Tibial nerve (tissue), 4 donors: ENCODE results near the gene INPP4A. TPM values are rescaled to one million over a fixed set of nuclear protein-coding genes. Genes with fewer than 3 reads are reported as not detected.

Experiments used
- DNase-seq, 2 donors: peaks; one replicate each; pipeline ENCODE4 v3.0.0-alpha.2; 2019; ENCODE audit warnings: low spot score in 2 of 2
- H3K27ac ChIP-seq, 4 donors: fragments of 200-600 bp; sonication (generic) in 3 of 4; one replicate each; pipeline ENCODE4 v1.5.1; 2017 to 2019; ENCODE audit warnings: mild to moderate bottlenecking in 1 of 4
- H3K27me3 ChIP-seq, 2 donors: fragments of 200-600 bp; sonication (generic) in 1 of 2; one replicate each; pipeline versions ENCODE4 v1.5.1 to v1.6.0; 2017 to 2019
- H3K36me3 ChIP-seq, 3 donors: fragments of 200-600 bp; sonication (generic); one replicate each; pipeline ENCODE4 v1.5.1; 2018 to 2019
- H3K4me1 ChIP-seq, 4 donors: fragments of 200-600 bp; sonication (generic) in 3 of 4; one replicate each; pipeline ENCODE4 v1.5.1; 2017 to 2019
- H3K4me3 ChIP-seq, 4 donors: fragments of 200-600 bp; sonication (generic) in 3 of 4; one replicate each; pipeline ENCODE4 v1.5.1; 2017 to 2019; ENCODE audit warnings: mild to moderate bottlenecking in 1 of 4, moderate library complexity in 1 of 4
- H3K9me3 ChIP-seq, 4 donors: fragments of 200-600 bp; sonication (generic) in 3 of 4; one replicate each; pipeline ENCODE4 v1.5.1; 2017 to 2019
- EP300 ChIP-seq, 2 donors: sonication (generic); formaldehyde crosslinking; IDR thresholded peaks; one replicate each; pipeline ENCODE4 v1.6.1; 2017; ENCODE audit warnings: antibody characterized with exemption in 2 of 2, mild to moderate bottlenecking in 1 of 2
- POLR2A ChIP-seq, 2 donors: fragments of 450-650 bp; IDR thresholded peaks; one replicate each; pipeline ENCODE4 v1.6.1; 2017; ENCODE audit warnings: antibody characterized with exemption in 2 of 2, mild to moderate bottlenecking in 2 of 2, moderate library complexity in 2 of 2
- WGBS, 2 donors: methylation state at CpG; one replicate each; pipeline ENCODE4 v1.1.5; 2018; 5-methylcytosine and 5-hydroxymethylcytosine counted together
- total RNA-seq, 4 donors: library from RNA; depleted of rRNA; stranded (reverse); fragments of >200 nt; gene quantifications; one replicate each; pipeline ENCODE4 v1.1.0, GENCODE V29; 2016
- TF ChIP-seq, protein P1 (sequence below), 5 experiments: fragments of 200-600 bp in 3 of 5; fragments of 450-650 bp in 2 of 5; sonication (generic) in 3 of 5; IDR thresholded peaks; one replicate each; pipeline ENCODE4 v1.5.1; 2016 to 2019; ENCODE audit warnings: antibody characterized with exemption in 5 of 5, mild to moderate bottlenecking in 3 of 5, moderate library complexity in 2 of 5

INPP4A gene
- total RNA-seq, 4 donors from 2014 or later, result 23.7 to 45.0 (median 30.9) TPM

DNA sequence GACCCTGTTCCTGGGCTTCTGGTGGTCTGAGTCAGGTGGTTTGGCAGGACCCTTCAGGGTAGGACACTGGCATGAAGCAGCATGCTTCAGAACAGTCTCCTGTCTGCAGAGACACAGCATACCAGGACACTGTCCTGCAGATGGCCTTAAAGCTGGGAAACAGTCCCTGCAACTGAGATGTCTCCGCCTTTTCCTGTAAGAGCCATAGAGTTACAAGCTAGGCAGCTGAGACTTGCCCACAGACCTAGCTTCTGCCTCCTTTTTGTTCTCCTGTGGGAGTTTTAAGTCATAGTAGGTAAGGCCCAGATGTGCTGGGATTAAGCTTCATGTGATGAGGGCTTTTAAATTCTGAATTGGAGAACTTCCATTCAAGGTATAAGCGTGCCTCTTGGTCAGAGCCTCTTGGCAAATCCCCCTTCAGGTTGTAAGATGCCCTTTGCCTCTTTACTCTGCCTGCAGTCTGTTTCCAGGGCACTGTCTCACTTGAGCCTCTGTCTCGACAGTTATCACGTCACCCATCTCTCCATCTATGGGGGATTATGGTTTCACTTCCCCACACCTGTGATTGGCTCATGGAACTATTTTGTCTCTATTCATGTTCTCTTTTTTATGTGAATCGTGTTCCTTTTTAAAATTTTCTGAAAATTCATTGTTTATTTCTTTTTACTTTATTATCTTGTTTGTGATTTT is 111.8 kb downstream of the INPP4A start:
- Histone ChIP-seq H3K27me3 (no peaks in the 10 kb centered on the region), H3K4me3 (no peak overlapping the region), H3K9me3 (no peaks in the 10 kb centered on the region), H3K36me3 (peaks cover 0 to 86% (median 0%) of the 10 kb centered on the region in 3 donors), H3K4me1 (no peaks in the 10 kb centered on the region), H3K27ac (no peak overlapping the region)
- TF ChIP-seq POLR2A (IDR thresholded peaks at IDR 0.05) (no peak), EP300 (IDR thresholded peaks at IDR 0.05) (no peak)
- TF ChIP-seq, protein P1, sequence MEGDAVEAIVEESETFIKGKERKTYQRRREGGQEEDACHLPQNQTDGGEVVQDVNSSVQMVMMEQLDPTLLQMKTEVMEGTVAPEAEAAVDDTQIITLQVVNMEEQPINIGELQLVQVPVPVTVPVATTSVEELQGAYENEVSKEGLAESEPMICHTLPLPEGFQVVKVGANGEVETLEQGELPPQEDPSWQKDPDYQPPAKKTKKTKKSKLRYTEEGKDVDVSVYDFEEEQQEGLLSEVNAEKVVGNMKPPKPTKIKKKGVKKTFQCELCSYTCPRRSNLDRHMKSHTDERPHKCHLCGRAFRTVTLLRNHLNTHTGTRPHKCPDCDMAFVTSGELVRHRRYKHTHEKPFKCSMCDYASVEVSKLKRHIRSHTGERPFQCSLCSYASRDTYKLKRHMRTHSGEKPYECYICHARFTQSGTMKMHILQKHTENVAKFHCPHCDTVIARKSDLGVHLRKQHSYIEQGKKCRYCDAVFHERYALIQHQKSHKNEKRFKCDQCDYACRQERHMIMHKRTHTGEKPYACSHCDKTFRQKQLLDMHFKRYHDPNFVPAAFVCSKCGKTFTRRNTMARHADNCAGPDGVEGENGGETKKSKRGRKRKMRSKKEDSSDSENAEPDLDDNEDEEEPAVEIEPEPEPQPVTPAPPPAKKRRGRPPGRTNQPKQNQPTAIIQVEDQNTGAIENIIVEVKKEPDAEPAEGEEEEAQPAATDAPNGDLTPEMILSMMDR (IDR thresholded peaks at IDR 0.05), result no peak
- WGBS, 2 donors, result 88 to 91% methylated on average over 5 of the region's 5 CpGs
- DNase-seq, result no peak

DNA sequence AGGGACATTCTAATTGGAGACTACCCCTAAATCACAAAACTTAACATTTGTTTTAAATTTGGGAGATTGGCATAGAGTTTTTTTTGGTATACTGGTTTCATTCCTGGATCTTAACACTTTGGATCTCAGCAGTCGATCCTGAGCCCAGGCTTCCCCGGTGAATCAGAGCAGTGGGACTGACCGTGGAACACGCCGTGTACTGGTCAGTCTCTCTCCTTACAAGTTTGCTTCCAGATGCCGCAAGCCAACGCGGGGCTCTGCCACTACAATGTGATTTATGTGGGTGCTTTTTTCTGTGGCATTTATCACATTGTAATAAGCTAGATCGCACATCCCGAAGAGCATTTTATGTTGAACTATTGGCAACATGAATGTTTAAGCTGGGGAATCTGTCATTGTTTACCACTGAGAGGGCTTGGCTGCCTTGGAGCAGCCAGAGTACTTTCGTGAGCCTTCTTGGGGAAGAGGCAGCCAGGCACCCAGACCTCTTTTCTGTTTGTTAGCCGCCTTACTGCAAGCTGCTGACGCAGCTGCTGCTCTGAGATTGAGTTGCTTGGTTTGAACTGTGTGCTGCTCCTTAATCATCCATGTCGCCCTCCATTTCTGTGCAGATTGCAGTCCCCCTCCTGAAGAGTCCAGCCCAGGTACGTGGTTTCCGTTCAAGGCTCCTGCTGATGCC is 114.3 kb downstream of the INPP4A start:
- H3K9me3 ChIP-seq, result no peaks in the 10 kb centered on the region
- no peak for TF ChIP-seq EP300 (IDR thresholded peaks at IDR 0.05)
- TF ChIP-seq POLR2A (IDR thresholded peaks at IDR 0.05), result no peak
- TF ChIP-seq, protein P1 (IDR thresholded peaks at IDR 0.05), result no peak
- no peaks in the 10 kb centered on the region for H3K27me3 ChIP-seq
- H3K4me3 ChIP-seq, result no peak overlapping the region
- no peak for DNase-seq
- H3K36me3 ChIP-seq, result peaks cover 0 to 81% (median 0%) of the 10 kb centered on the region in 3 donors
- 84 to 92% methylated on average over 16 of the region's 16 CpGs for WGBS, 2 donors
- no peak overlapping the region for H3K27ac ChIP-seq
- H3K4me1 ChIP-seq, result peaks cover 0 to 5% (median 0%) of the 10 kb centered on the region in 4 donors

DNA sequence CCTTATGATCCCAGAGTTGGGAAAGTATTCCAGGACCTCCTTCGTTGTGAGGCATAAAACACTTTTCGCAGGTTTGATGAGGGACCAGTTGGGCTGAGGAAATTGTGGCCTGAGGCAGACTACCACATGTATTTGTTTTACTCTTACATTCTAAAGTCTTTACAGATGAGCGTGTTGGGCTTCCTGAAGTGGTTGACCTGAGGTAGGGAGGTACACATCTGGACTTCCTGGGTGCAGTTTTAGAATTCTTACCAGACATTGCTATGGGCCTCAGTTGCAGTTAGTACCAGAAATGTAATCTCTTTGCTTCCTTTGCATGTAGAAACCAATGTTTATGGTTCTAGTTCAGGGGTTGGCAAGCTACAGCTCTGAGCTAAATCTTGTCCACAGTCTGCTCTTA is 114.9 kb downstream of the INPP4A start:
- Histone ChIP-seq H3K27me3 (no peaks in the 10 kb centered on the region), H3K36me3 (peaks cover 0 to 81% (median 0%) of the 10 kb centered on the region in 3 donors), H3K27ac (no peak overlapping the region), H3K4me3 (no peak overlapping the region), H3K9me3 (no peaks in the 10 kb centered on the region), H3K4me1 (peaks cover 0 to 5% (median 0%) of the 10 kb centered on the region in 4 donors)
- TF ChIP-seq, protein P1 (IDR thresholded peaks at IDR 0.05), result no peak
- TF ChIP-seq EP300 (IDR thresholded peaks at IDR 0.05), result no peak
- no peak for TF ChIP-seq POLR2A (IDR thresholded peaks at IDR 0.05)
- 87 to 89% methylated on average over 3 of the region's 3 CpGs for WGBS, 2 donors
- no peak for DNase-seq

DNA sequence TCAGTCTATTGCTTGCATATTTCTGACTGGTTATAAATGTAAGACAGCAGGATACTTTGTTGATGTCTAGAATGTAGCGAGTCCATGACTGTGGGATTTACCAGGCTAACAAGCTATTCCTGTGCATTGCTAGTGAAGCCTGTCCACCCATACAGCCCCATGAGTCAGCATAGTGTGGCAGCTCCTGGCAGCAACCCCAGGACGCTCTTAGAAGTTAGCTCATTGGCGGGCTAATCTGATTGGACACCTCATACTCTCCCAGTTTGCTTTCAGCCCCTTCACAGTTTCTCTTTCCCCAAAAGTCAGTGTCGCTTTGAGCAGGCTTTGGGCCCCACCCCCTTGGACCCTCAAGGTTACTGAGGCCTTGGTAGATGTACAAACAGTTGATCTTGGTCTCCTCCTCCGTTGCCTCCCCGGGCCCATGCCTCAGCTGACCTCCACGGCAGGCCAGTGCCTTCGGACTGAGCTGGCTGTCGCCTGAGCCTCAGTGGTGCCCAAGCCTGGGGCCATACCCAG is 115.7 kb downstream of the INPP4A start:
- no peak for DNase-seq
- peak overlapping the region in 1 of 4 donors; percentile 34 for H3K27ac ChIP-seq
- TF ChIP-seq, protein P1 (IDR thresholded peaks at IDR 0.05), result no peak
- TF ChIP-seq EP300 (IDR thresholded peaks at IDR 0.05) (no peak), POLR2A (IDR thresholded peaks at IDR 0.05) (no peak)
- H3K36me3 ChIP-seq, result peaks cover 0 to 81% (median 0%) of the 10 kb centered on the region in 3 donors
- H3K4me3 ChIP-seq, result no peak overlapping the region
- H3K9me3 ChIP-seq, result no peaks in the 10 kb centered on the region
- 88 to 90% methylated on average over 9 of the region's 9 CpGs for WGBS, 2 donors
- no peaks in the 10 kb centered on the region for H3K27me3 ChIP-seq
- peaks cover 0 to 5% (median 0%) of the 10 kb centered on the region in 4 donors for H3K4me1 ChIP-seq

DNA sequence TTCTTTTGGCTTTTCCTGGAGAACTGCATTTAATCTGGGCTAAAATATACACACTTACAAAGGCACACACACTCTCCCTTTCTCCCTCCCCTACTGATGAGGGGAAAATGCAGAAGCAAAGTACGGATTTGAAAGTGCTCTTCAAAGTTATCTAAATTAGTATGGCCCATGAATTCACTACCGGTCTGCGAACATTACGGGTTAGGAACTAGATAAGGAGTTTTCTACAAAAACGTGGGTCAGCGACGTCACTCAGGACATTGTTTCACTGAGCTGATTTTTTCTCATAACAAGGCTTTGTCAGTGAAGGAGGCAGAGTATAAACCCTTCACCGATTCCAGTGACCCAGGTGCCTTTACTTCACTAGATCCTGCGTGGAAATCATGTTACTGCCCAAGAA is 116.4 kb downstream of the INPP4A start:
- 89 to 93% methylated on average over 9 of the region's 9 CpGs for WGBS, 2 donors
- TF ChIP-seq POLR2A (IDR thresholded peaks at IDR 0.05) (no peak), EP300 (IDR thresholded peaks at IDR 0.05) (no peak)
- TF ChIP-seq, protein P1 (IDR thresholded peaks at IDR 0.05), result no peak

More for the DNA sequence above, 116.4 kb downstream of the INPP4A start:
- H3K27ac ChIP-seq, result no peak overlapping the region
- no peak for DNase-seq
- peaks cover 0 to 5% (median 0%) of the 10 kb centered on the region in 4 donors for H3K4me1 ChIP-seq
- H3K9me3 ChIP-seq, result no peaks in the 10 kb centered on the region
- no peaks in the 10 kb centered on the region for H3K27me3 ChIP-seq
- no peak overlapping the region for H3K4me3 ChIP-seq
- peaks cover 0 to 81% (median 0%) of the 10 kb centered on the region in 3 donors for H3K36me3 ChIP-seq
